Upper lobe of right lung (tissue), 1 donor: ENCODE data around the gene IFT80. TPM values are rescaled to one million over a fixed set of nuclear protein-coding genes. Genes with fewer than 3 reads are reported as not detected.
A peak's percentile ranks its signal among the peaks of the same experiment; 100 is the strongest.

Source experiments
- ATAC-seq: fragments of 200-7000 bp; cut with Tn5 transposase; one replicate; pipeline ENCODE4 v1.9.1; 2020; ENCODE audit warnings: mild to moderate bottlenecking, moderate library complexity
- DNase-seq: peaks from one replicate; pipeline ENCODE4 v3.0.0-alpha.2; 2020
- H3K27ac ChIP-seq: fragments of 200-600 bp; one replicate; pipeline ENCODE4 v1.8.0; 2022
- H3K27me3 ChIP-seq: fragments of 200-600 bp; one replicate; pipeline ENCODE4 v1.8.0; 2022; ENCODE audit warnings: mild to moderate bottlenecking
- H3K36me3 ChIP-seq: fragments of 200-600 bp; one replicate; pipeline ENCODE4 v1.8.0; 2022
- H3K4me1 ChIP-seq: fragments of 200-600 bp; one replicate; pipeline ENCODE4 v1.8.0; 2022
- H3K4me3 ChIP-seq: fragments of 200-600 bp; one replicate; pipeline ENCODE4 v1.8.0; 2022; ENCODE audit warnings: mild to moderate bottlenecking
- H3K9me3 ChIP-seq: fragments of 200-600 bp; one replicate; pipeline ENCODE4 v1.8.0; 2022
- CTCF ChIP-seq: fragments of 200-600 bp; IDR thresholded peaks from one replicate; pipeline ENCODE4 v1.8.0; 2022; ENCODE audit warnings: antibody characterized with exemption
- intact Hi-C: fragments of 100-400 bp; cut with DNase I; formaldehyde crosslinking; loops from one replicate; pipeline ENCODE4 v1.11.0; 2022
- long read RNA-seq: library from polyadenylated mRNA; unstranded; transcript quantifications from one replicate; pipeline ENCODE4 v2.0.0, GENCODE V29; 2021
- total RNA-seq: library from RNA; stranded (reverse); fragmentation: NEBNext Ultra II Directional; extraction: Animal tissue kit (Norgen Biotek cat#: 25700); gene quantifications from one replicate; pipeline ENCODE4 v1.2.1, GENCODE V29; 2021
- donor health status: DM: no; HTN: yes; CAD: no; lungs with severe emphysema.

IFT80 gene
- total RNA-seq: 37.1 TPM
- long read RNA-seq, full-length matches to known transcripts: 5 of 20 reads
- long read RNA-seq, partial matches to known transcripts: 3 of 20 reads
- long read RNA-seq, other reads (novel, unspliced or antisense): 12 of 20 reads

GRCh38 chr3:160399125-160400029, at the start of gene IFT80, which contains the start of gene SMC4:
IFT80 (minus strand) TSS chr3:160399225; CDS start chr3:160384600, 14,625 bp downstream.
SMC4 (plus strand) TSS chr3:160399650; CDS start chr3:160400827, 1,177 bp downstream.
- intact Hi-C loops: no loop called here

GRCh38 chr3:160447544-160447943, 48.5 kb upstream of the IFT80 start:
- Histone ChIP-seq H3K27ac (no peak overlapping the region), H3K27me3 (no peaks in the 10 kb centered on the region), H3K9me3 (no peaks in the 10 kb centered on the region), H3K36me3 (no peaks in the 10 kb centered on the region), H3K4me3 (no peak overlapping the region), H3K4me1 (peaks cover 6% of the 10 kb centered on the region)
- no peak for TF ChIP-seq CTCF
- DNase-seq (no peak), ATAC-seq (no peak)
- intact Hi-C loops: no loop called here

More at GRCh38 chr3:160399125-160400029, at the start of gene IFT80, which contains the start of gene SMC4:
- TF ChIP-seq CTCF: no peak
- peak within 1 kb of the TSS; percentile 90 for H3K4me3 ChIP-seq
- ATAC-seq (peak; percentile 97), DNase-seq (peak; percentile 97)
- H3K9me3 ChIP-seq: no peaks in the 10 kb centered on the region
- H3K4me1 ChIP-seq: peaks cover 9% of the 10 kb centered on the region
- no peaks in the 10 kb centered on the region for H3K36me3 ChIP-seq
- H3K27me3 ChIP-seq: no peaks in the 10 kb centered on the region
- H3K27ac ChIP-seq: peak within 1 kb of the TSS; percentile 88

GRCh38 chr3:160446522-160447056, 47.6 kb upstream of the IFT80 start:
- H3K4me3 ChIP-seq: no peak overlapping the region
- DNase-seq: no peak
- TF ChIP-seq CTCF: no peak
- H3K9me3 ChIP-seq: no peaks in the 10 kb centered on the region
- intact Hi-C loops: no loop called here
- H3K27ac ChIP-seq: no peak overlapping the region
- H3K4me1 ChIP-seq: peaks cover 6% of the 10 kb centered on the region
- H3K27me3 ChIP-seq: no peaks in the 10 kb centered on the region
- ATAC-seq: no peak
- no peaks in the 10 kb centered on the region for H3K36me3 ChIP-seq

GRCh38 chr3:160445854-160446253, 46.8 kb upstream of the IFT80 start:
- no peaks in the 10 kb centered on the region for H3K27me3 ChIP-seq
- no peak overlapping the region for H3K27ac ChIP-seq
- H3K9me3 ChIP-seq: no peaks in the 10 kb centered on the region
- intact Hi-C loops: no loop called here
- peaks cover 6% of the 10 kb centered on the region for H3K4me1 ChIP-seq
- DNase-seq (no peak), ATAC-seq (no peak)
- no peak overlapping the region for H3K4me3 ChIP-seq
- H3K36me3 ChIP-seq: no peaks in the 10 kb centered on the region
- no peak for TF ChIP-seq CTCF

- intact Hi-C loops: no loop called here
- no peak for TF ChIP-seq CTCF
- no peaks in the 10 kb centered on the region for H3K9me3 ChIP-seq
- H3K4me1 ChIP-seq: no peaks in the 10 kb centered on the region
- ATAC-seq: no peak
- H3K27ac ChIP-seq: no peak overlapping the region
- H3K36me3 ChIP-seq: no peaks in the 10 kb centered on the region
- no peak for DNase-seq
- no peaks in the 10 kb centered on the region for H3K27me3 ChIP-seq
- no peak overlapping the region for H3K4me3 ChIP-seq
Measured at GRCh38 chr3:160444411-160444810, 45.4 kb upstream of the IFT80 start.
